HUES48 (cell line): Measurements from ENCODE around the gene TMBIM6.
A peak's percentile ranks its signal among the peaks of the same experiment; 100 is the strongest.

Experiments
- H3K27ac ChIP-seq: one replicate; pipeline ENCODE4 v1.7.0; 2013; ENCODE audit warnings: low read depth, low read length, inconsistent platforms
- H3K27me3 ChIP-seq: 2 replicates; pipeline ENCODE4 v1.6.1; 2013; ENCODE audit warnings: mild to moderate bottlenecking, low read length; ENCODE audit not compliant: control insufficient read depth, insufficient read depth
- H3K36me3 ChIP-seq: 2 replicates; pipeline ENCODE4 v1.6.1; 2013; ENCODE audit warnings: low read length; ENCODE audit not compliant: control insufficient read depth, insufficient read depth
- H3K4me1 ChIP-seq: 2 replicates; pipeline ENCODE4 v1.6.1; 2013; ENCODE audit warnings: mild to moderate bottlenecking, low read length; ENCODE audit not compliant: control insufficient read depth, insufficient read depth
- H3K4me3 ChIP-seq: 2 replicates; pipeline ENCODE4 v1.5.1; 2013; ENCODE audit warnings: mild to moderate bottlenecking, low read depth, low read length
- H3K9ac ChIP-seq: 2 replicates; pipeline ENCODE4 v1.6.1; 2013; ENCODE audit warnings: mild to moderate bottlenecking, low read depth, low read length, moderate library complexity
- H3K9me3 ChIP-seq: 2 replicates; pipeline ENCODE4 v1.6.1; 2013; ENCODE audit warnings: low read length; ENCODE audit not compliant: control insufficient read depth, insufficient read depth

The TMBIM6 gene, protein sequence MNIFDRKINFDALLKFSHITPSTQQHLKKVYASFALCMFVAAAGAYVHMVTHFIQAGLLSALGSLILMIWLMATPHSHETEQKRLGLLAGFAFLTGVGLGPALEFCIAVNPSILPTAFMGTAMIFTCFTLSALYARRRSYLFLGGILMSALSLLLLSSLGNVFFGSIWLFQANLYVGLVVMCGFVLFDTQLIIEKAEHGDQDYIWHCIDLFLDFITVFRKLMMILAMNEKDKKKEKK

GRCh38 chr12:49740930-49741881 is at the start of gene TMBIM6:
Gene TMBIM6, plus strand, starts transcription at chr12:49741557. Its CDS starts 10,937 bp downstream, at chr12:49752494.
- Histone ChIP-seq H3K4me1 (peaks cover 8% of the 10 kb centered on the region), H3K27ac (peak within 1 kb of the TSS; percentile 99), H3K27me3 (no peaks in the 10 kb centered on the region), H3K9me3 (no peaks in the 10 kb centered on the region), H3K36me3 (no peaks in the 10 kb centered on the region), H3K9ac (peak within 1 kb of the TSS; percentile 98), H3K4me3 (peak within 1 kb of the TSS; percentile 100)

- Histone ChIP-seq H3K9me3 (no peaks in the 10 kb centered on the region), H3K27ac (peak overlapping the region; percentile 43), H3K4me3 (no peak overlapping the region), H3K36me3 (no peaks in the 10 kb centered on the region), H3K9ac (no peak overlapping the region), H3K27me3 (no peaks in the 10 kb centered on the region), H3K4me1 (peaks cover 40% of the 10 kb centered on the region)
Observed at GRCh38 chr12:49692851-49693250, 48.5 kb upstream of the TMBIM6 start.

DNA sequence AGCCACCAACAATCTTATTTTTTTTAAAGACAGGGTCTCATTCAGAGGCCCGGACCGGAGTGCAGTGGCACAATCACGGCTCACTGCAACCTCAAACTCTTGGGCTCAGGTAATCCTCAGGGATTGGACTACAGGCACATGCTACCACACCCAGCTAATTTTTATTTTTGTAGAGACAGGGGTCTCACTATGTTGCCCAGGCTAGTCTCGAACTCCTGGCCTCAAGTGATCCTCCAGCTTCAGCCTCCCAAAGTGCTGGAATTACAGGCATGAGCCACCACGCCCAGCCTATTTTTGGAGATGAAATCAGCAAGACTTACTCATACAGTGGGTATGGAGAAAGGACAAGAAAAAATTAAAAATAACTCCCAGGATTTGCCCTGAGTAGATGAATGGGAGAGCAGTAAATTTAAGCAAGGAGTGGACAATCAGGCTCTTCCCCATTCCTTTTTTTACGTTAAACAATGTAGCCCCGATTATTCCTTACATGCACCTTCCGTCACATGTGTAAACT is 47.4 kb upstream of the TMBIM6 start:
- H3K27ac ChIP-seq, result no peak overlapping the region
- H3K9me3 ChIP-seq, result no peaks in the 10 kb centered on the region
- peaks cover 51% of the 10 kb centered on the region for H3K4me1 ChIP-seq
- H3K4me3 ChIP-seq, result no peak overlapping the region
- no peak overlapping the region for H3K9ac ChIP-seq
- no peaks in the 10 kb centered on the region for H3K36me3 ChIP-seq
- no peaks in the 10 kb centered on the region for H3K27me3 ChIP-seq

DNA sequence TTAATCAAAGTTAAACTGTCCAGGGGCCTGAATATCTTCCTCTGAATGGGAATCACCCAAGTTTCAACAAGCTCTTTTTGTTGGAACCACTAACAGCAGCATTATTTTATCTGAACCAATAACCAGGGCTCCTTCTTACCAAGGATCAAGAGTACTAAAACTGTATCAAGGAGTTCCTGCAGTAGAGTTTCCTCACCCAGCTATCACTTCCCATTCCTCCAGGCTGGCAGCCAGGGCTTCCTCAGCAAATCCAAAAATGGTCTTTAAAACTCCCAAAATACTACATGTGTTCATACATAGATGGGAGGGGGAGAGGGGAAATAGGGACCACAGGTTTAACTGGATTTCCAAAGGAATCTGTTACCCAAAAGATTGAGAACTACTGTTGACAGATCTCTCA is 44.6 kb upstream of the TMBIM6 start:
- H3K4me3 ChIP-seq, result no peak overlapping the region
- peaks cover 53% of the 10 kb centered on the region for H3K4me1 ChIP-seq
- H3K27ac ChIP-seq, result peak overlapping the region; percentile 94
- no peaks in the 10 kb centered on the region for H3K36me3 ChIP-seq
- H3K9ac ChIP-seq, result no peak overlapping the region
- no peaks in the 10 kb centered on the region for H3K27me3 ChIP-seq
- no peaks in the 10 kb centered on the region for H3K9me3 ChIP-seq

DNA sequence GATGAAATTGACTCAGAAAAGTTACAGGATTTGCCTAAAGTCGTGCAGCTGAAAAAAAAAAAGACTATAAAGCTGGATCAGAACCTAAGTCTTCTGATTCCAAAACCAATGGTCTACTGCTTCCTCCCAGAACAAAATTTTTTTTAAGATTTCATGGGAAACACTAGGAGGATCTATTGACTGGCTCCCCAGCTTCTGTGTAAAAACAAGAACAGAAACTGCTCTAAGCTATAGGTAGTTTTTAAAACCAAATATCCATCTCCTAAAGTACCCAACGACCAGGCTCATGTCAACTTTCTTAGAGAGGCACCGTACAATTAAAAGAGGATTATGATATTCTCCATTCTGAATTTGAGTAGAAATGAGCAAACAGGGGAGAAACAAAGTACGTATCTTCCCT is 43.5 kb upstream of the TMBIM6 start:
- Histone ChIP-seq H3K4me3 (peak overlapping the region; percentile 47), H3K27me3 (no peaks in the 10 kb centered on the region), H3K9ac (0 out of 2 replicates have a peak overlapping the region, but pooled peaks have one; percentile 1), H3K36me3 (no peaks in the 10 kb centered on the region), H3K27ac (peak overlapping the region; percentile 94), H3K9me3 (no peaks in the 10 kb centered on the region), H3K4me1 (peaks cover 51% of the 10 kb centered on the region)

DNA sequence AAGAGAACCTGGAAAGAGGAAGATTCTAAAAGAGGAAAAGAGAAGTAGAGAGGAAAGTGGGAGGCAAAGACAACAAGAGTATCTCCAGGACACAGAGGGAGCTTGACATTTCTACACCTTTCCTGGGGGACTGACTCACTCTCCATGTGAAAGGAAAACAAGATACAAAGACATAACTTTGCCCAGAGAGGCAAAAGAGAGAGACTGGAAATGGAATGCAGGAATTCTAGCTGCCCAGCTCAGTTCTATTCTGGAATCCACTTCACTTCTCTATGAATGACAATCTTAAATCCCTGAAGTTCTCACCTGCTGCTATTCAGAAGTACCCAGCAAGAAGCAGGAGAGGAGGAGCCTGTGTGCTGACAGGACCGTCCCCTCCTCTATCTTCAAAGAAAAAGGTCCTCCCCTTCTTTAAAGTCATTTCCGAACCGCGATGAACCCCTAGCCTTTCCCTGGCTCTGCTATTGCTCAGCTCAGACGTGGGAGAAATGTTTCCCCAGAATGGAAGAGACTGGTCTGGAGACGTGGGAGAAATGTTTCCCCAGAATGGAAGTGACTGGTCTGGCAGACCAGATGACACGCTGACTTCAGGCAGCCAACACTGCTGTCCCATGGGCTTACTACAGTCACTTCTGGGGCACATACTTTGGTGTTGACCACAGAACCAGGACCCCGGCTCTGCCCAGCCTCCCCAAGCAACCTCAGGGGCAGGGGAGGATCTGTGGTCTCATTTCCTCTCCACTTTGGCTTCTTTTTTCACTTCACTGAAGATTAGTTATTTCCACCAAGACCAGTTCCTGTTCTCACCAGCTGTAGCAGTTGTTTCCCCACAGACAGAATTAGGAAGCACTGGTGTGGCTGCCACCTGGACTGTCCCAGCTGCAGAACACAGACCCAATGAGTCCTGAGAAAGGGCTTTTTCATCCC is 42.5 kb upstream of the TMBIM6 start:
- Histone ChIP-seq H3K4me3 (peak overlapping the region; percentile 47), H3K4me1 (peaks cover 59% of the 10 kb centered on the region), H3K27ac (peak overlapping the region; percentile 94), H3K9me3 (no peaks in the 10 kb centered on the region), H3K36me3 (no peaks in the 10 kb centered on the region), H3K27me3 (no peaks in the 10 kb centered on the region), H3K9ac (peak overlapping the region; percentile 5; the same call in 1 of the 2 replicates)

GRCh38 chr12:49702009-49702408 is 39.3 kb upstream of the TMBIM6 start:
- H3K4me3 ChIP-seq, result no peak overlapping the region
- H3K9me3 ChIP-seq, result no peaks in the 10 kb centered on the region
- no peaks in the 10 kb centered on the region for H3K36me3 ChIP-seq
- H3K27ac ChIP-seq, result no peak overlapping the region
- no peak overlapping the region for H3K9ac ChIP-seq
- no peaks in the 10 kb centered on the region for H3K27me3 ChIP-seq
- H3K4me1 ChIP-seq, result peaks cover 59% of the 10 kb centered on the region

- no peak overlapping the region for H3K4me3 ChIP-seq
- H3K27me3 ChIP-seq, result peaks cover under 1% of the 10 kb centered on the region
- peaks cover 51% of the 10 kb centered on the region for H3K4me1 ChIP-seq
- H3K36me3 ChIP-seq, result no peaks in the 10 kb centered on the region
- no peaks in the 10 kb centered on the region for H3K9me3 ChIP-seq
- H3K27ac ChIP-seq, result no peak overlapping the region
- H3K9ac ChIP-seq, result no peak overlapping the region
Observed at GRCh38 chr12:49702676-49703215, 38.6 kb upstream of the TMBIM6 start.

DNA sequence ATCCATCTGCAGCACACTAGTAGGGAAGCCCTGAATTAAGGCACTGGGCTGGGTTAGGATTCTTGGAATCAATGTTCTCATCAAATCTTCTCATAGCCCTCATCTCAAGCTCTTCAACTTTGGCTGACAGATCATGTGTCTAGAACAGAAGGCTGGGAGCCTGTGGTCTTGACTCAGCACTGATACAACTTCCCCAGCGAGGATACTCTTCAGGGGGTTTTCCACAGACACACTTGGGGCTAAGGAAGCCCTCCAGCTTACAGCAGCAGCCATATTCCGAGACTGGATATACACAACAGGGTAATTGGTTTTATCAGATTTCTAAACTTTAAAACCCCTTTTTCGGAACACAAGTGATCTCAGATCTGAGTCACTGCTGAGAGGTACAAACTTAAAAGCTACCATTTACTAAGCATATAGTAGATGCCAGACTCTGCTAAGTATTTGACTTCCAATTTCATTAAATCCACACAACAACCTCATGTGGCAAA is 37.7 kb upstream of the TMBIM6 start:
- Histone ChIP-seq H3K4me3 (no peak overlapping the region), H3K9me3 (no peaks in the 10 kb centered on the region), H3K27me3 (peaks cover 10% of the 10 kb centered on the region), H3K36me3 (no peaks in the 10 kb centered on the region), H3K9ac (no peak overlapping the region), H3K4me1 (peaks cover 42% of the 10 kb centered on the region), H3K27ac (no peak overlapping the region)
